HEK293 (cell line): ENCODE measurements around the gene PPFIBP1.
"Not testable (repeated sequence)": the region's sequence is repeated elsewhere in the genome, so short reads cannot be mapped to it uniquely, and the experiment has no call there.

Experiments
- KLF16 ChIP-seq: fragments of 450-650 bp; formaldehyde crosslinking; IDR thresholded peaks from 2 replicates; pipeline ENCODE4 v1.5.1; 2017; ENCODE audit warnings: missing biosample characterization, missing genetic modification characterization
- YY2 ChIP-seq: fragments of 450-650 bp; formaldehyde crosslinking; IDR thresholded peaks from 2 replicates; pipeline ENCODE4 v1.5.1; 2016; ENCODE audit warnings: missing biosample characterization, missing genetic modification characterization
- ZNF10 ChIP-seq: fragments of 450-650 bp; formaldehyde crosslinking; IDR thresholded peaks from 2 replicates; pipeline ENCODE4 v1.5.1; 2017; ENCODE audit warnings: missing biosample characterization, missing genetic modification characterization
- ZNF138 ChIP-seq: fragments of 450-650 bp; formaldehyde crosslinking; IDR thresholded peaks from 2 replicates; pipeline ENCODE4 v1.5.1; 2016; ENCODE audit warnings: missing biosample characterization, missing genetic modification characterization, borderline replicate concordance
- ZNF76 ChIP-seq: fragments of 450-650 bp; formaldehyde crosslinking; IDR thresholded peaks from 2 replicates; pipeline ENCODE4; 2016; ENCODE audit warnings: low read depth, missing biosample characterization, missing genetic modification characterization, borderline replicate concordance
- ZSCAN30 ChIP-seq: fragments of 450-650 bp; IDR thresholded peaks from 2 replicates; pipeline ENCODE4 v1.5.1; 2018; ENCODE audit warnings: missing biosample characterization, mild to moderate bottlenecking, missing genetic modification characterization, moderate library complexity
- TF ChIP-seq, protein P1 (sequence below): fragments of 450-650 bp; formaldehyde crosslinking; IDR thresholded peaks from 2 replicates; pipeline ENCODE4 v1.5.1; 2016; ENCODE audit warnings: missing biosample characterization, missing genetic modification characterization
- TF ChIP-seq, protein P2 (sequence below): fragments of 450-650 bp; formaldehyde crosslinking; IDR thresholded peaks from 2 replicates; pipeline ENCODE4 v1.5.1; 2016; ENCODE audit warnings: missing biosample characterization, missing genetic modification characterization
- TF ChIP-seq, protein P3 (sequence below): fragments of 450-650 bp; formaldehyde crosslinking; IDR thresholded peaks from 2 replicates; pipeline ENCODE4 v1.5.1; 2016; ENCODE audit warnings: missing biosample characterization, missing genetic modification characterization
- TF ChIP-seq, protein P4 (sequence below): fragments of 450-650 bp; formaldehyde crosslinking; IDR thresholded peaks from 2 replicates; pipeline ENCODE4 v1.5.1; 2016; ENCODE audit warnings: missing biosample characterization, missing genetic modification characterization
- TF ChIP-seq, protein P5 (sequence below): fragments of 450-650 bp; IDR thresholded peaks from 2 replicates; pipeline ENCODE4 v1.5.1; 2018; ENCODE audit warnings: missing biosample characterization, missing genetic modification characterization

DNA sequence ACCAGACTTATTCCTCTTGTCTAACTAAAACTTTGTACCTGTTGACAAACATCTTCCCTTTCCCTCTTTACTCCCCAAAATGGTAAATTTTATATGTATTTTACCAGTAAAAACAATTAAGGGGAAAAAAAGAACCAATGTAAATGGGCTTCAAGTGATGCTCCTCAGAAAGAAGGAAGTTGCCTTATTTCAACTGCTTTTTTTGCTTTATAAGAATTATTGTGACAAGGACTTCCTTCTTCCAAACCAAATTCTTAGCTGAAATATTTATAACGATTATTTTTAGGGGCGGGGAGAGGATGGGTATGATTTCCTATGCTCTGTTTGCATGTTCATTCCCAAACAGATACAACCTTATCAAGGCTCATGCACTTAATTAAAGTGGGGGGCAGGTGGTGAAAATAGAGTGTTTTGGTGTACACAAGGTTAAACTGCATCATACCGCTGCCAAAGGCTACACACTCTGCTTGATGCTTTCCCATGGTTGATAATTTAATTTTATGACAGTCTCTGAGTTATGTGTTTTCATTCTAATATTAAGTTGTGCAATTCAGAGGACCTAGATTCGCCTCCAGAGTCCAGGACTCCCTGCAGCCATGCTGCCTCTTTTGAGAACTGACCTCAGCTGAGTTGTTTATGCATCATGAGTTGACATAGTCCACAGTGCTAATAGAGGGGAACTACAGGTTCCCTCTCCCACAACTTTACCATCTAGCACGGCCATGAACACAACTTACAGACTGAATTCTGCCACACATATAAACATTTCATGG, 77.2 kb downstream of the PPFIBP1 start:
- TF ChIP-seq, protein P1, sequence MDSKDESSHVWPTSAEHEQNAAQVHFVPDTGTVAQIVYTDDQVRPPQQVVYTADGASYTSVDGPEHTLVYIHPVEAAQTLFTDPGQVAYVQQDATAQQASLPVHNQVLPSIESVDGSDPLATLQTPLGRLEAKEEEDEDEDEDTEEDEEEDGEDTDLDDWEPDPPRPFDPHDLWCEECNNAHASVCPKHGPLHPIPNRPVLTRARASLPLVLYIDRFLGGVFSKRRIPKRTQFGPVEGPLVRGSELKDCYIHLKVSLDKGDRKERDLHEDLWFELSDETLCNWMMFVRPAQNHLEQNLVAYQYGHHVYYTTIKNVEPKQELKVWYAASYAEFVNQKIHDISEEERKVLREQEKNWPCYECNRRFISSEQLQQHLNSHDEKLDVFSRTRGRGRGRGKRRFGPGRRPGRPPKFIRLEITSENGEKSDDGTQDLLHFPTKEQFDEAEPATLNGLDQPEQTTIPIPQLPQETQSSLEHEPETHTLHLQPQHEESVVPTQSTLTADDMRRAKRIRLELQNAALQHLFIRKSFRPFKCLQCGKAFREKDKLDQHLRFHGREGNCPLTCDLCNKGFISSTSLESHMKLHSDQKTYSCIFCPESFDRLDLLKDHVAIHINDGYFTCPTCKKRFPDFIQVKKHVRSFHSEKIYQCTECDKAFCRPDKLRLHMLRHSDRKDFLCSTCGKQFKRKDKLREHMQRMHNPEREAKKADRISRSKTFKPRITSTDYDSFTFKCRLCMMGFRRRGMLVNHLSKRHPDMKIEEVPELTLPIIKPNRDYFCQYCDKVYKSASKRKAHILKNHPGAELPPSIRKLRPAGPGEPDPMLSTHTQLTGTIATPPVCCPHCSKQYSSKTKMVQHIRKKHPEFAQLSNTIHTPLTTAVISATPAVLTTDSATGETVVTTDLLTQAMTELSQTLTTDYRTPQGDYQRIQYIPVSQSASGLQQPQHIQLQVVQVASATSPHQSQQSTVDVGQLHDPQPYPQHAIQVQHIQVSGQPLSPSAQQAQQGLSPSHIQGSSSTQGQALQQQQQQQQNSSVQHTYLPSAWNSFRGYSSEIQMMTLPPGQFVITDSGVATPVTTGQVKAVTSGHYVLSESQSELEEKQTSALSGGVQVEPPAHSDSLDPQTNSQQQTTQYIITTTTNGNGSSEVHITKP (tag by site-specific recombination): not testable (repeated sequence)
- TF ChIP-seq, protein P2, sequence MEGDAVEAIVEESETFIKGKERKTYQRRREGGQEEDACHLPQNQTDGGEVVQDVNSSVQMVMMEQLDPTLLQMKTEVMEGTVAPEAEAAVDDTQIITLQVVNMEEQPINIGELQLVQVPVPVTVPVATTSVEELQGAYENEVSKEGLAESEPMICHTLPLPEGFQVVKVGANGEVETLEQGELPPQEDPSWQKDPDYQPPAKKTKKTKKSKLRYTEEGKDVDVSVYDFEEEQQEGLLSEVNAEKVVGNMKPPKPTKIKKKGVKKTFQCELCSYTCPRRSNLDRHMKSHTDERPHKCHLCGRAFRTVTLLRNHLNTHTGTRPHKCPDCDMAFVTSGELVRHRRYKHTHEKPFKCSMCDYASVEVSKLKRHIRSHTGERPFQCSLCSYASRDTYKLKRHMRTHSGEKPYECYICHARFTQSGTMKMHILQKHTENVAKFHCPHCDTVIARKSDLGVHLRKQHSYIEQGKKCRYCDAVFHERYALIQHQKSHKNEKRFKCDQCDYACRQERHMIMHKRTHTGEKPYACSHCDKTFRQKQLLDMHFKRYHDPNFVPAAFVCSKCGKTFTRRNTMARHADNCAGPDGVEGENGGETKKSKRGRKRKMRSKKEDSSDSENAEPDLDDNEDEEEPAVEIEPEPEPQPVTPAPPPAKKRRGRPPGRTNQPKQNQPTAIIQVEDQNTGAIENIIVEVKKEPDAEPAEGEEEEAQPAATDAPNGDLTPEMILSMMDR (tag by site-specific recombination): not testable (repeated sequence)
- not testable (repeated sequence) for TF ChIP-seq ZSCAN30, ZNF138, ZNF76, KLF16, ZNF10, YY2 (tag by site-specific recombination)
- TF ChIP-seq, protein P3, sequence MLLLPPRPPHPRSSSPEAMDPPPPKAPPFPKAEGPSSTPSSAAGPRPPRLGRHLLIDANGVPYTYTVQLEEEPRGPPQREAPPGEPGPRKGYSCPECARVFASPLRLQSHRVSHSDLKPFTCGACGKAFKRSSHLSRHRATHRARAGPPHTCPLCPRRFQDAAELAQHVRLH (tag by site-specific recombination): not testable (repeated sequence)
- TF ChIP-seq, protein P4, sequence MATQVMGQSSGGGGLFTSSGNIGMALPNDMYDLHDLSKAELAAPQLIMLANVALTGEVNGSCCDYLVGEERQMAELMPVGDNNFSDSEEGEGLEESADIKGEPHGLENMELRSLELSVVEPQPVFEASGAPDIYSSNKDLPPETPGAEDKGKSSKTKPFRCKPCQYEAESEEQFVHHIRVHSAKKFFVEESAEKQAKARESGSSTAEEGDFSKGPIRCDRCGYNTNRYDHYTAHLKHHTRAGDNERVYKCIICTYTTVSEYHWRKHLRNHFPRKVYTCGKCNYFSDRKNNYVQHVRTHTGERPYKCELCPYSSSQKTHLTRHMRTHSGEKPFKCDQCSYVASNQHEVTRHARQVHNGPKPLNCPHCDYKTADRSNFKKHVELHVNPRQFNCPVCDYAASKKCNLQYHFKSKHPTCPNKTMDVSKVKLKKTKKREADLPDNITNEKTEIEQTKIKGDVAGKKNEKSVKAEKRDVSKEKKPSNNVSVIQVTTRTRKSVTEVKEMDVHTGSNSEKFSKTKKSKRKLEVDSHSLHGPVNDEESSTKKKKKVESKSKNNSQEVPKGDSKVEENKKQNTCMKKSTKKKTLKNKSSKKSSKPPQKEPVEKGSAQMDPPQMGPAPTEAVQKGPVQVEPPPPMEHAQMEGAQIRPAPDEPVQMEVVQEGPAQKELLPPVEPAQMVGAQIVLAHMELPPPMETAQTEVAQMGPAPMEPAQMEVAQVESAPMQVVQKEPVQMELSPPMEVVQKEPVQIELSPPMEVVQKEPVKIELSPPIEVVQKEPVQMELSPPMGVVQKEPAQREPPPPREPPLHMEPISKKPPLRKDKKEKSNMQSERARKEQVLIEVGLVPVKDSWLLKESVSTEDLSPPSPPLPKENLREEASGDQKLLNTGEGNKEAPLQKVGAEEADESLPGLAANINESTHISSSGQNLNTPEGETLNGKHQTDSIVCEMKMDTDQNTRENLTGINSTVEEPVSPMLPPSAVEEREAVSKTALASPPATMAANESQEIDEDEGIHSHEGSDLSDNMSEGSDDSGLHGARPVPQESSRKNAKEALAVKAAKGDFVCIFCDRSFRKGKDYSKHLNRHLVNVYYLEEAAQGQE: not testable (repeated sequence)
- TF ChIP-seq, protein P5, sequence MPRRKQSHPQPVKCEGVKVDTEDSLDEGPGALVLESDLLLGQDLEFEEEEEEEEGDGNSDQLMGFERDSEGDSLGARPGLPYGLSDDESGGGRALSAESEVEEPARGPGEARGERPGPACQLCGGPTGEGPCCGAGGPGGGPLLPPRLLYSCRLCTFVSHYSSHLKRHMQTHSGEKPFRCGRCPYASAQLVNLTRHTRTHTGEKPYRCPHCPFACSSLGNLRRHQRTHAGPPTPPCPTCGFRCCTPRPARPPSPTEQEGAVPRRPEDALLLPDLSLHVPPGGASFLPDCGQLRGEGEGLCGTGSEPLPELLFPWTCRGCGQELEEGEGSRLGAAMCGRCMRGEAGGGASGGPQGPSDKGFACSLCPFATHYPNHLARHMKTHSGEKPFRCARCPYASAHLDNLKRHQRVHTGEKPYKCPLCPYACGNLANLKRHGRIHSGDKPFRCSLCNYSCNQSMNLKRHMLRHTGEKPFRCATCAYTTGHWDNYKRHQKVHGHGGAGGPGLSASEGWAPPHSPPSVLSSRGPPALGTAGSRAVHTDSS: not testable (repeated sequence)
